DND-41 (cell line): Measurements from ENCODE around the gene LTBR.
A peak's percentile ranks its signal among the peaks of the same experiment; 100 is the strongest.

ENCODE experiments used
- ATAC-seq: fragments of 200-7000 bp; cut with Tn5 transposase; 3 replicates; pipeline ENCODE4 v1.9.1; 2021; ENCODE audit warnings: low read depth; ENCODE audit not compliant: insufficient read depth
- DNase-seq: peaks from one replicate; pipeline ENCODE4 v3.0.0-alpha.2; 2020
- H2AFZ ChIP-seq: 2 replicates; pipeline ENCODE4 v1.6.0; 2012; ENCODE audit warnings: low read depth, low read length
- H3K27ac ChIP-seq: 2 replicates; pipeline ENCODE4 v1.5.1; 2012; ENCODE audit warnings: low read length, inconsistent platforms
- H3K27me3 ChIP-seq: fragments of 200-600 bp; sonication (generic); 2 replicates; pipeline ENCODE4 v1.6.0; 2012; ENCODE audit warnings: low read length, mild to moderate bottlenecking, inconsistent platforms; ENCODE audit not compliant: insufficient read depth, poor library complexity
- H3K36me3 ChIP-seq: 2 replicates; pipeline ENCODE4 v1.5.1; 2012; ENCODE audit warnings: low read length, inconsistent platforms; ENCODE audit not compliant: insufficient read depth
- H3K4me1 ChIP-seq: 2 replicates; pipeline ENCODE4 v1.5.1; 2012; ENCODE audit warnings: mild to moderate bottlenecking, low read length; ENCODE audit not compliant: insufficient read depth
- H3K4me2 ChIP-seq: 2 replicates; pipeline ENCODE4 v1.6.0; 2012; ENCODE audit warnings: mild to moderate bottlenecking, moderate library complexity, low read length, inconsistent platforms; ENCODE audit not compliant: insufficient read depth
- H3K4me3 ChIP-seq, 2 experiments: fragments of 200-600 bp in 1 of 2; shearing (Covaris generic) in 1 of 2; 2 replicates each; pipeline ENCODE4 v1.5.1; 2012 to 2016; ENCODE audit warnings: inconsistent platforms in 2 of 2, low read length in 2 of 2, mild to moderate bottlenecking in 2 of 2, low read depth in 1 of 2, moderate library complexity in 1 of 2
- H3K79me2 ChIP-seq: 2 replicates; pipeline ENCODE4 v1.6.0; 2012; ENCODE audit warnings: low read length, inconsistent platforms; ENCODE audit not compliant: insufficient read depth
- H3K9ac ChIP-seq: 2 replicates; pipeline ENCODE4 v1.6.0; 2012; ENCODE audit warnings: low read depth, mild to moderate bottlenecking, inconsistent platforms, low read length, moderate library complexity
- H3K9me3 ChIP-seq: 2 replicates; pipeline ENCODE4 v1.5.1; 2012; ENCODE audit warnings: low read length, moderate library complexity, mild to moderate bottlenecking, inconsistent platforms; ENCODE audit not compliant: insufficient read depth, severe bottlenecking
- H4K20me1 ChIP-seq: 2 replicates; pipeline ENCODE4 v1.6.0; 2012; ENCODE audit warnings: low read length; ENCODE audit not compliant: insufficient read depth
- EZH2 ChIP-seq: IDR thresholded peaks from 3 replicates; pipeline ENCODE4 v1.6.1; 2012; ENCODE audit warnings: borderline replicate concordance, low read depth, mild to moderate bottlenecking, moderate library complexity, low read length, inconsistent platforms; ENCODE audit not compliant: severe bottlenecking
- TF ChIP-seq, protein P1 (sequence below): IDR thresholded peaks from 2 replicates; pipeline ENCODE4 v1.5.1; 2012; ENCODE audit warnings: borderline replicate concordance, low read length, moderate library complexity, mild to moderate bottlenecking; ENCODE audit not compliant: poor library complexity, severe bottlenecking; ENCODE audit errors: extremely low read depth

The LTBR gene

DNA sequence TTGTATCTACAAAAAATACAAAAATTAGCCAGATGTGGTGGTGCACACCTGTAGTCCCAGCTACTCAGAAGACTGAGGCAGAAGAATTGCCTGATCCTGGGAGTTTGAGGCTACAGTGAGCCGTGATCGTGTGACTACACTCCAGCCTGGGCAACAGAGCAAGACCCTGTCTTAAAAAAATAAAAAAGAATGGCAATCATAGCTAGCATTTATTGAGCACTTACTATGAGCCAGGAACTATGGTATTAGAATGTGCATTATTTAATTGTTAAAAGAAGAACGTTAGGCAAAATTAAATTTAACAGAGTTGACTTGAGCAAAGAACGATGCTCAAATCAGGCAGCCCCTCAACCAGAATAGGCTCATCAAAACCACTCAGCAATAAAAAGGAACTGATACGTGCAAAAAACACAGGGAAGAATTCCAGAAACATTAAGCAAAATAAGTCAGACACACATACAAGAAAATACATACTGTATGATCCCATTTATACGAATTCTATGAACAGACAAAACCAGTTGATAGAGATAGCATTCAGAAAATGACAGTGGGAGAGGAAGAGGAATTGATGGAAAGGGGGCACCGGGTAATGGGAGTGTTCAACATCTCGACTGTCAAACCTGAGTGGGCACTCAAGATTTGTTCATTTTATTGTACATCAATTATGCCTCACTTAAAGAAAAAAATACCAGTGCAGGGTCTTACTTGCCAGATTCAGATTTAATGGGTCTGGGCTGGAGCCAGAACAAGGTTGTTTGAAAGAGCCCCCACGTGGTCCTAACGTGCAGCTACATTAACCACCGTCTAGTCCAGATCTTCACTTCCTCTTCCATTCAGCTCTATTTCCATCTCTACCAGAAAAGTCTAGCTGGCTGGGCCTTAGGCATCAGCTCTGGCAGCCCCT lies 16.6 kb upstream of the LTBR start:
- peak; percentile 83 for ATAC-seq
- Histone ChIP-seq H3K36me3 (no peaks in the 10 kb centered on the region), H2AFZ (no peak overlapping the region), H3K27me3 (no peaks in the 10 kb centered on the region), H3K27ac (no peak overlapping the region), H3K9me3 (no peaks in the 10 kb centered on the region), H3K9ac (no peak overlapping the region), H3K79me2 (no peaks in the 10 kb centered on the region), H3K4me1 (no peaks in the 10 kb centered on the region), H3K4me2 (no peak overlapping the region), H3K4me3 (no peak overlapping the region), H4K20me1 (no peaks in the 10 kb centered on the region)
- peak; percentile 47 for DNase-seq
- TF ChIP-seq, protein P1, sequence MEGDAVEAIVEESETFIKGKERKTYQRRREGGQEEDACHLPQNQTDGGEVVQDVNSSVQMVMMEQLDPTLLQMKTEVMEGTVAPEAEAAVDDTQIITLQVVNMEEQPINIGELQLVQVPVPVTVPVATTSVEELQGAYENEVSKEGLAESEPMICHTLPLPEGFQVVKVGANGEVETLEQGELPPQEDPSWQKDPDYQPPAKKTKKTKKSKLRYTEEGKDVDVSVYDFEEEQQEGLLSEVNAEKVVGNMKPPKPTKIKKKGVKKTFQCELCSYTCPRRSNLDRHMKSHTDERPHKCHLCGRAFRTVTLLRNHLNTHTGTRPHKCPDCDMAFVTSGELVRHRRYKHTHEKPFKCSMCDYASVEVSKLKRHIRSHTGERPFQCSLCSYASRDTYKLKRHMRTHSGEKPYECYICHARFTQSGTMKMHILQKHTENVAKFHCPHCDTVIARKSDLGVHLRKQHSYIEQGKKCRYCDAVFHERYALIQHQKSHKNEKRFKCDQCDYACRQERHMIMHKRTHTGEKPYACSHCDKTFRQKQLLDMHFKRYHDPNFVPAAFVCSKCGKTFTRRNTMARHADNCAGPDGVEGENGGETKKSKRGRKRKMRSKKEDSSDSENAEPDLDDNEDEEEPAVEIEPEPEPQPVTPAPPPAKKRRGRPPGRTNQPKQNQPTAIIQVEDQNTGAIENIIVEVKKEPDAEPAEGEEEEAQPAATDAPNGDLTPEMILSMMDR, result peak; percentile 52
- TF ChIP-seq EZH2, result no peak

DNA sequence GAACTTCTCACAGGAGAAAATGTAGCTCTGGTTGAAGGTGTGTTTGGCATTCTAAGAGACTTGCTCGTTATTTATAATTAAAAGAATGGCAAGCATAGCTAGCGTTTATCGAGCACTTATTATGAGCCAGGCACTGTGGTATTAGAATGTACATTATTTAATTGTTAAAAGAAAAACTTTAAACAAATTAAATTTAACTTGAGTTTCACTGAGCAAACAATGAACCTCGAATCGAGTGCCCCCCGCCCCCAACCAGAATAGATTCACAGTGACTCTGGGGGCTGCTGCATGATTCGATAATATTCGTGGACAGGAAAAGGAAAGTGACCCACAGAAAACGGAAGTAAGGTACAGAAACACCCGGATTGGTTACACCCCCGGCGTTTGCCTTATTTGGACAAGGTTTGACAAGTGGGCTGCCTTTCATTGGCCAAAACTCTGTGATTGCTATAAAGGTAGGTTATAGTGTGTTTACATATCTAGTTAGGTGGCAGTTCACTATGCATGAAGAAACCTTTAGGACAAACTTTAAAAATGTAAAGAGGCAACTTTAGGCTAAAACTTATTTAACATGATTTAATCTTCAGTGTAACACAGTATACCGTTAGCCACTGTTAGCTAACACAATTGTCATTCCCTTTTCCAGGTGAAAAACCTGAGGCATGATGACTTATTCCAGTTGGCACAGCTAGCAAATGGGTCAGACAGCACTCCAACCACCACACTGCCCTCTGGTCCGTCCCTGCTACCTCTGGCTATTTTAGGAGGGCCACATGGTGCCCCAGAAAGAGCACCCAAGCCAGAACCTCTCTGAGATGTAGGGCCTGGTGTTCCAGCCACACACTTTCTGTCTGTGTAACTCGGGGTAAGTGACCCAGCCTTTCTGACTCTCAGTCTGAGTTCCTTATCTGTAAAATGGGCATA lies 15.7 kb upstream of the LTBR start:
- no peak overlapping the region for H3K4me3 ChIP-seq
- no peaks in the 10 kb centered on the region for H3K79me2 ChIP-seq
- no peak overlapping the region for H3K27ac ChIP-seq
- no peak overlapping the region for H2AFZ ChIP-seq
- no peak for DNase-seq
- TF ChIP-seq EZH2, result no peak
- TF ChIP-seq, protein P1, result no peak
- no peaks in the 10 kb centered on the region for H3K36me3 ChIP-seq
- H3K9ac ChIP-seq, result no peak overlapping the region
- no peaks in the 10 kb centered on the region for H3K27me3 ChIP-seq
- H4K20me1 ChIP-seq, result no peaks in the 10 kb centered on the region
- no peak for ATAC-seq
- H3K4me2 ChIP-seq, result no peak overlapping the region
- H3K9me3 ChIP-seq, result no peaks in the 10 kb centered on the region
- H3K4me1 ChIP-seq, result no peaks in the 10 kb centered on the region

DNA sequence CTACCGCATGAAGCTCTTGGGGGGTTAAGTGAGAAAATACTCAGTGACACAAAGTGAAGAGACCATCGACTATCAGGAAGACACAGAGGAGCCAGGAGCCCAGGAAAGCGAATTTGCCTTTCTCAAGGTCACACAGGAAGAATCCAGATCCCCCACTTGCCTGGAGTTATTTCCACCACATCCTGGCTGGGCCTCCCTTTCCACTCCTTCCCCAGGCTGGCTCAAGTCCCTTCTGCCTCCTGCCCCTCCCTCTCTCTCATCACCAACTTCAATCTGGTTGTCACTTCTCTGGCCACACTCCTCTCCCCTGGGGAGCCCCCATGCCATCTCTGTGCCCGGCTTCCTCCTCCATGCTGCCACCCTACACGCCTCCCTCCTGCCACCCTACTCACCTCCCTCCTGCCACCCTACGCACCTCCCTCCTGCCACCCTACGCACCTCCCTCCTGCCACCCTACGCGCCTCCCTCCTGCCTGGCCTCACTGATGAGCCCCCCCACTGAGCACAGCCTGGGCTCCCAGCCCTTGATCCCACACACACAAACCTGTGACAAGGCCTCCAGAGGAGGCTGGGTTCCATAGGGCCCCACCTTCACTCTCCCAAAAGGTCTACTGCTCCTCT lies 14.9 kb upstream of the LTBR start:
- H3K27me3 ChIP-seq, result no peaks in the 10 kb centered on the region
- no peaks in the 10 kb centered on the region for H3K79me2 ChIP-seq
- no peak for ATAC-seq
- H3K36me3 ChIP-seq, result no peaks in the 10 kb centered on the region
- no peak for DNase-seq
- H4K20me1 ChIP-seq, result no peaks in the 10 kb centered on the region
- no peak overlapping the region for H3K9ac ChIP-seq
- H3K4me1 ChIP-seq, result no peaks in the 10 kb centered on the region
- TF ChIP-seq, protein P1, result no peak
- no peak for TF ChIP-seq EZH2
- H3K9me3 ChIP-seq, result no peaks in the 10 kb centered on the region
- no peak overlapping the region for H3K4me2 ChIP-seq
- no peak overlapping the region for H3K4me3 ChIP-seq
- no peak overlapping the region for H3K27ac ChIP-seq
- no peak overlapping the region for H2AFZ ChIP-seq
